Measurements from ENCODE around the gene RIGI. TPM values are rescaled to one million over a fixed set of nuclear protein-coding genes. Genes with fewer than 3 reads are reported as not detected.

RIGI gene
- 5.1 and 5.9 TPM in 2 replicates for total RNA-seq
- 2.5 and 3.9 TPM in 2 replicates for polyA plus RNA-seq

DNA sequence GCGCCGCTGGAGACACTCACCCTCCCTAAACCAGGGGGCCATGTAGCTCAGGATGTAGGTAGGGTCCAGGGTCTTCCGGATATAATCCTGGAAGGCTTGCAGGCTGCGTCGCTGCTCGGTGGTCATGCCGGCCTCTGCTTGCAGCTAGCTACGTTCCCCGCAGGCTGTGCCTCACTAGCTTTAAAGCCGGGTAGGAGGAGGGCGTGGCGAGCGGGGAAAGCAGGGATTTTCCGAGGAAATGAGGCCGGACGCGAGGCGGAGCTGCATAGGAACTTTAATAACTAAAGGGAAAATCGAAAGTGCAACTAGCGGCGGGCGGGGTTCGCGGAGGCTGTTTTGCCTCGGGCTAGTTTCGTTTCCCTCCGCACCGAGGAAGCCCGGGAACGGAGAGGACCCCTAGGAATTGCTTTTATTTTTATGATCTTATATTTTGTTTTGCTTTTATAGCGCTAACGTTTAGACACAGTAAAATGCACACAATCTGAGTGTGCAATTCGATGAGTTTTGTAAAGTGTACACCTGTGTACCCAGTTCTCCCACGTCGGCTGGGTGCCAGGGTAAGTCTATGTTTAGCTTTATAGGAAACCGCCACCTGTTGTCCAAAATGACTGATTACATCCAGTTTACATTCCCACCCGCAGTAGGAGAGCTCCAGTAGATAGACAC is at the start of gene RIGI:
Gene RIGI (minus strand): TSS at position 156 of the 666 bp plus-strand sequence. CDS start 30 bp downstream, at position 126.
- H3K4me2 ChIP-seq, result peak within 1 kb of the TSS; percentile 90
- peaks cover 13% of the 10 kb centered on the region for H3K79me2 ChIP-seq
- no peaks in the 10 kb centered on the region for H3K27me3 ChIP-seq
- H3K9me2 ChIP-seq (replicated peaks; ENCODE audit: insufficient read depth), result no peaks in the 10 kb centered on the region
- TF ChIP-seq EZH2phosphoT487 (IDR thresholded peaks at IDR 0.05; ENCODE audit: low read depth, severe bottlenecking, unreplicated experiment), result no peak
- TF ChIP-seq, protein P1, sequence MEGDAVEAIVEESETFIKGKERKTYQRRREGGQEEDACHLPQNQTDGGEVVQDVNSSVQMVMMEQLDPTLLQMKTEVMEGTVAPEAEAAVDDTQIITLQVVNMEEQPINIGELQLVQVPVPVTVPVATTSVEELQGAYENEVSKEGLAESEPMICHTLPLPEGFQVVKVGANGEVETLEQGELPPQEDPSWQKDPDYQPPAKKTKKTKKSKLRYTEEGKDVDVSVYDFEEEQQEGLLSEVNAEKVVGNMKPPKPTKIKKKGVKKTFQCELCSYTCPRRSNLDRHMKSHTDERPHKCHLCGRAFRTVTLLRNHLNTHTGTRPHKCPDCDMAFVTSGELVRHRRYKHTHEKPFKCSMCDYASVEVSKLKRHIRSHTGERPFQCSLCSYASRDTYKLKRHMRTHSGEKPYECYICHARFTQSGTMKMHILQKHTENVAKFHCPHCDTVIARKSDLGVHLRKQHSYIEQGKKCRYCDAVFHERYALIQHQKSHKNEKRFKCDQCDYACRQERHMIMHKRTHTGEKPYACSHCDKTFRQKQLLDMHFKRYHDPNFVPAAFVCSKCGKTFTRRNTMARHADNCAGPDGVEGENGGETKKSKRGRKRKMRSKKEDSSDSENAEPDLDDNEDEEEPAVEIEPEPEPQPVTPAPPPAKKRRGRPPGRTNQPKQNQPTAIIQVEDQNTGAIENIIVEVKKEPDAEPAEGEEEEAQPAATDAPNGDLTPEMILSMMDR (IDR thresholded peaks at IDR 0.05; ENCODE audit: poor library complexity), result peak; percentile 56
- no peaks in the 10 kb centered on the region for H4K20me1 ChIP-seq (ENCODE audit: insufficient read depth, poor library complexity, severe bottlenecking)
- peak within 1 kb of the TSS; percentile 92 for H3K4me3 ChIP-seq
- H3K9me3 ChIP-seq (ENCODE audit: low read depth), result no peaks in the 10 kb centered on the region
- H2AFZ ChIP-seq, result peak within 1 kb of the TSS; percentile 77
- 1% methylated on average over 37 of the region's 37 CpGs for WGBS (ENCODE audit: low lambda C conversion rate, missing lambda C conversion rate)
- peak within 1 kb of the TSS; percentile 82 for H3K27ac ChIP-seq
- peak; percentile 94 for DNase-seq (ENCODE audit: low spot score)
- no peaks in the 10 kb centered on the region for H3K36me3 ChIP-seq (replicated peaks; ENCODE audit: insufficient read depth, low read depth)
- peaks cover 11% of the 10 kb centered on the region for H3K4me1 ChIP-seq (ENCODE audit: insufficient read depth)

DNA sequence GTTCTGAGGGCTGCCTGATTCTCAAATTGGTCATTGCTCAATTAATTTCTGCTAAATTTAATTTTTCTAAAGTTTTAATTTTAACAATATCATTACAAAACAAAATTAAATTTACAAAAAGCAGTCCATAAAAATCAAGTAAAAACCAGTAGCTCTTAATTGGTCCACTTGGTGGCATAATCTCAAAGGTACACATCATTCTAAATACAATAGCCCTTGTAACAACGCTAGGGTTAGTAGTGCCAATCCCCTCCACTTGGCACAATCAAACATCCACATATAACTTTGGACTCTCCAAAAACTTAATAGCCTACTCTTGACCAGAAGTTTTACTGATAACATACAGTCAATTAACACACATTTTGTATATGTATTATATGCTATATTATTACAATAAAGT is 48.9 kb upstream of the RIGI start:
- Histone ChIP-seq H4K20me1 (ENCODE audit: insufficient read depth, poor library complexity, severe bottlenecking) (peaks cover 5% of the 10 kb centered on the region), H3K27me3 (no peaks in the 10 kb centered on the region), H3K27ac (no peak overlapping the region), H2AFZ (no peak overlapping the region), H3K36me3 (replicated peaks; ENCODE audit: insufficient read depth, low read depth) (no peaks in the 10 kb centered on the region), H3K79me2 (peaks cover 24% of the 10 kb centered on the region), H3K9me3 (ENCODE audit: low read depth) (no peaks in the 10 kb centered on the region), H3K9me2 (replicated peaks; ENCODE audit: insufficient read depth) (no peaks in the 10 kb centered on the region), H3K4me2 (no peak overlapping the region), H3K4me3 (no peak overlapping the region), H3K4me1 (ENCODE audit: insufficient read depth) (peaks cover 18% of the 10 kb centered on the region)
- TF ChIP-seq, protein P1 (IDR thresholded peaks at IDR 0.05; ENCODE audit: poor library complexity), result no peak
- TF ChIP-seq EZH2 (IDR thresholded peaks at IDR 0.05; ENCODE audit: borderline replicate concordance) (no peak), EZH2phosphoT487 (IDR thresholded peaks at IDR 0.05; ENCODE audit: low read depth, severe bottlenecking, unreplicated experiment) (no peak)
- 76% methylated on average over 1 of the region's 1 CpG for WGBS (ENCODE audit: low lambda C conversion rate, missing lambda C conversion rate)
- no peak for DNase-seq (ENCODE audit: low spot score)

DNA sequence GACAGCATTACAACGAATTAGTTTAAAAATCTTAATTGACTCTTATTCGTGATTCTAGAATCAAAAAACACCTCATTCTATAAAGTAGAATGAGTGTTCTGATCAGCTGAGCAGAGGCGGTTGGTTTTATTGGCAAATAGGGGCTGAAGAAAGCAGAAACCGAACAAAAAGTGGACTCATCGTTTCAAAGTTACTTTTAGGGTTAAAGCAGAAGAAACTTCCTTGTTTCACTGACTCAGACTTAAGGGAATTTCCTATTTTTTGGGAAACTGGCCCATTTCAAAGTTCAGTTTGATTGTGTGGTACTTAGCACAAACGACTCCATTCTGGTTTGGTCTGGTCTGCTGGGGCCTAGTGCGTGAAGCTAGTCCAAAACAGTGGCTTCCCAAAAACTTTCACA is 47.8 kb upstream of the RIGI start:
- Histone ChIP-seq H4K20me1 (ENCODE audit: insufficient read depth, poor library complexity, severe bottlenecking) (peaks cover 5% of the 10 kb centered on the region), H3K79me2 (peaks cover 34% of the 10 kb centered on the region), H3K9me3 (ENCODE audit: low read depth) (no peaks in the 10 kb centered on the region), H3K4me2 (peak overlapping the region; percentile 86), H3K4me3 (peak overlapping the region; percentile 56), H3K36me3 (replicated peaks; ENCODE audit: insufficient read depth, low read depth) (no peaks in the 10 kb centered on the region), H3K4me1 (ENCODE audit: insufficient read depth) (peaks cover 18% of the 10 kb centered on the region), H3K27me3 (no peaks in the 10 kb centered on the region), H3K9me2 (replicated peaks; ENCODE audit: insufficient read depth) (no peaks in the 10 kb centered on the region), H2AFZ (peak overlapping the region; percentile 97), H3K27ac (peak overlapping the region; percentile 95)
- 92% methylated on average over 7 of the region's 7 CpGs for WGBS (ENCODE audit: low lambda C conversion rate, missing lambda C conversion rate)
- TF ChIP-seq, protein P1 (IDR thresholded peaks at IDR 0.05; ENCODE audit: poor library complexity), result no peak
- TF ChIP-seq EZH2phosphoT487 (IDR thresholded peaks at IDR 0.05; ENCODE audit: low read depth, severe bottlenecking, unreplicated experiment), result no peak
- no peak for TF ChIP-seq EZH2 (IDR thresholded peaks at IDR 0.05; ENCODE audit: borderline replicate concordance)
- no peak for DNase-seq (ENCODE audit: low spot score)

Data from hepatocyte (in vitro differentiated cells).